Activated CD4-positive, alpha-beta T cell treated with anti-CD3 and anti-CD28 coated beads, Interleukin-2, amount 10 ng/mL, durations not matched to agents 24 days and 14 days (primary cell): ENCODE data around the gene ZNF354C. TPM values are rescaled to one million over a fixed set of nuclear protein-coding genes. Genes with fewer than 3 reads are reported as not detected.

Experiments
- DNase-seq: peaks from one replicate; pipeline ENCODE4 v3.0.0; 2022
- H3K27ac Mint-ChIP-seq: one replicate; pipeline ENCODE4 v1.8.0; 2022; ENCODE audit warnings: mild to moderate bottlenecking, mixed read lengths
- H3K27me3 Mint-ChIP-seq: one replicate; pipeline ENCODE4 v1.8.0; 2022; ENCODE audit warnings: mixed read lengths
- H3K36me3 Mint-ChIP-seq: one replicate; pipeline ENCODE4 v1.8.0; 2022; ENCODE audit warnings: low read depth, mild to moderate bottlenecking, mixed read lengths
- H3K4me1 Mint-ChIP-seq: one replicate; pipeline ENCODE4 v1.8.0; 2021; ENCODE audit warnings: mixed read lengths
- H3K4me3 Mint-ChIP-seq: one replicate; pipeline ENCODE4 v1.8.0; 2022; ENCODE audit warnings: mild to moderate bottlenecking, moderate library complexity, mixed read lengths
- H3K9me3 Mint-ChIP-seq: one replicate; pipeline ENCODE4 v1.8.0; 2021; ENCODE audit warnings: mixed read lengths
- intact Hi-C: fragments of 100-400 bp; cut with micrococcal nuclease; formaldehyde crosslinking; loops from one replicate; pipeline ENCODE4 v1.15.1; 2023
- total RNA-seq: library from RNA; stranded (reverse); gene quantifications from 2 replicates; pipeline ENCODE4 v1.2.3, GENCODE V29; 2022

The ZNF354C gene
- total RNA-seq, 1 donor from 2014 or later, result 4.5 TPM

GRCh38 chr5:179119415-179120170 lies 59.4 kb downstream of the ZNF354C start:
- no peak overlapping the region for H3K4me3 Mint-ChIP-seq
- H3K36me3 Mint-ChIP-seq, result peaks cover 1% of the 10 kb centered on the region
- H3K27me3 Mint-ChIP-seq, result no peaks in the 10 kb centered on the region
- H3K9me3 Mint-ChIP-seq, result peaks cover 14% of the 10 kb centered on the region
- H3K4me1 Mint-ChIP-seq, result no peaks in the 10 kb centered on the region
- no peak for DNase-seq
- H3K27ac Mint-ChIP-seq, result no peak overlapping the region
- intact Hi-C loops, result no loop called here

GRCh38 chr5:179120421-179120861 lies 60.3 kb downstream of the ZNF354C start:
- Mint-ChIP-seq H3K27ac (no peak overlapping the region), H3K4me1 (no peaks in the 10 kb centered on the region), H3K9me3 (peaks cover 12% of the 10 kb centered on the region), H3K4me3 (no peak overlapping the region), H3K27me3 (no peaks in the 10 kb centered on the region), H3K36me3 (peaks cover 1% of the 10 kb centered on the region)
- intact Hi-C loops, result no loop called here
- no peak for DNase-seq

GRCh38 chr5:179120951-179121666 lies 60.9 kb downstream of the ZNF354C start:
- Mint-ChIP-seq H3K27ac (no peak overlapping the region), H3K4me1 (no peaks in the 10 kb centered on the region), H3K36me3 (peaks cover 1% of the 10 kb centered on the region), H3K9me3 (peaks cover 10% of the 10 kb centered on the region), H3K27me3 (no peaks in the 10 kb centered on the region), H3K4me3 (no peak overlapping the region)
- intact Hi-C loops, result no loop called here
- no peak for DNase-seq

- no peaks in the 10 kb centered on the region for H3K27me3 Mint-ChIP-seq
- no peak for DNase-seq
- no peak overlapping the region for H3K4me3 Mint-ChIP-seq
- H3K27ac Mint-ChIP-seq, result no peak overlapping the region
- peaks cover 5% of the 10 kb centered on the region for H3K9me3 Mint-ChIP-seq
- intact Hi-C loops, result no loop called here
- H3K4me1 Mint-ChIP-seq, result no peaks in the 10 kb centered on the region
- peaks cover 1% of the 10 kb centered on the region for H3K36me3 Mint-ChIP-seq
Observed at GRCh38 chr5:179121667-179122111, 61.5 kb downstream of the ZNF354C start.

- H3K27me3 Mint-ChIP-seq, result no peaks in the 10 kb centered on the region
- no peak overlapping the region for H3K4me3 Mint-ChIP-seq
- peaks cover 4% of the 10 kb centered on the region for H3K9me3 Mint-ChIP-seq
- no peak for DNase-seq
- intact Hi-C loops, result no loop called here
- H3K36me3 Mint-ChIP-seq, result peaks cover 1% of the 10 kb centered on the region
- no peaks in the 10 kb centered on the region for H3K4me1 Mint-ChIP-seq
- H3K27ac Mint-ChIP-seq, result no peak overlapping the region
Observed at GRCh38 chr5:179122411-179123108, 62.4 kb downstream of the ZNF354C start.

GRCh38 chr5:179123109-179123426 lies 62.9 kb downstream of the ZNF354C start:
- intact Hi-C loops, result no loop called here
- H3K27ac Mint-ChIP-seq, result no peak overlapping the region
- no peaks in the 10 kb centered on the region for H3K4me1 Mint-ChIP-seq
- no peaks in the 10 kb centered on the region for H3K27me3 Mint-ChIP-seq
- DNase-seq, result no peak
- H3K9me3 Mint-ChIP-seq, result peaks cover 4% of the 10 kb centered on the region
- H3K36me3 Mint-ChIP-seq, result peaks cover 1% of the 10 kb centered on the region
- no peak overlapping the region for H3K4me3 Mint-ChIP-seq

- H3K4me3 Mint-ChIP-seq, result no peak overlapping the region
- intact Hi-C loops, result no loop called here
- no peak overlapping the region for H3K27ac Mint-ChIP-seq
Observed at GRCh38 chr5:179123491-179124272, 63.5 kb downstream of the ZNF354C start.

GRCh38 chr5:179124273-179124852 lies 64.2 kb downstream of the ZNF354C start:
- Mint-ChIP-seq H3K4me1 (no peaks in the 10 kb centered on the region), H3K4me3 (no peak overlapping the region), H3K36me3 (peaks cover 1% of the 10 kb centered on the region), H3K9me3 (peaks cover 4% of the 10 kb centered on the region), H3K27ac (no peak overlapping the region), H3K27me3 (no peaks in the 10 kb centered on the region)
- intact Hi-C loops, result no loop called here
- DNase-seq, result no peak

More at GRCh38 chr5:179123491-179124272, 63.5 kb downstream of the ZNF354C start:
- Mint-ChIP-seq H3K4me1 (no peaks in the 10 kb centered on the region), H3K27me3 (no peaks in the 10 kb centered on the region), H3K36me3 (peaks cover 1% of the 10 kb centered on the region), H3K9me3 (peaks cover 4% of the 10 kb centered on the region)
- DNase-seq, result no peak

GRCh38 chr5:179124853-179125788 lies 64.9 kb downstream of the ZNF354C start:
- no peak for DNase-seq
- peaks cover 2% of the 10 kb centered on the region for H3K9me3 Mint-ChIP-seq
- intact Hi-C loops, result no loop called here
- H3K4me1 Mint-ChIP-seq, result no peaks in the 10 kb centered on the region
- H3K36me3 Mint-ChIP-seq, result no peaks in the 10 kb centered on the region
- H3K27ac Mint-ChIP-seq, result no peak overlapping the region
- H3K4me3 Mint-ChIP-seq, result no peak overlapping the region
- H3K27me3 Mint-ChIP-seq, result no peaks in the 10 kb centered on the region

GRCh38 chr5:179125789-179126505 lies 65.8 kb downstream of the ZNF354C start:
- H3K27ac Mint-ChIP-seq, result no peak overlapping the region
- intact Hi-C loops, result no loop called here
- no peaks in the 10 kb centered on the region for H3K36me3 Mint-ChIP-seq
- H3K4me1 Mint-ChIP-seq, result no peaks in the 10 kb centered on the region
- no peak overlapping the region for H3K4me3 Mint-ChIP-seq
- H3K27me3 Mint-ChIP-seq, result no peaks in the 10 kb centered on the region
- no peak for DNase-seq
- H3K9me3 Mint-ChIP-seq, result no peaks in the 10 kb centered on the region

GRCh38 chr5:179126506-179126991 lies 66.4 kb downstream of the ZNF354C start:
- H3K4me3 Mint-ChIP-seq, result no peak overlapping the region
- H3K27ac Mint-ChIP-seq, result no peak overlapping the region
- H3K4me1 Mint-ChIP-seq, result no peaks in the 10 kb centered on the region
- no peaks in the 10 kb centered on the region for H3K36me3 Mint-ChIP-seq
- no peak for DNase-seq
- intact Hi-C loops, result no loop called here
- no peaks in the 10 kb centered on the region for H3K27me3 Mint-ChIP-seq
- no peaks in the 10 kb centered on the region for H3K9me3 Mint-ChIP-seq
